Activated CD8-positive, alpha-beta memory T cell treated with anti-CD3 and anti-CD28 coated beads for 1 hour (primary cell): ENCODE measurements around the gene TPRN.

Experiments
- DNase-seq, 2 donors: peaks; one replicate each; pipeline ENCODE4 v3.0.0-alpha.2; 2020; ENCODE audit warnings: low read depth in 1 of 2; ENCODE audit errors: extremely low read depth in 1 of 2

Gene TPRN

DNA sequence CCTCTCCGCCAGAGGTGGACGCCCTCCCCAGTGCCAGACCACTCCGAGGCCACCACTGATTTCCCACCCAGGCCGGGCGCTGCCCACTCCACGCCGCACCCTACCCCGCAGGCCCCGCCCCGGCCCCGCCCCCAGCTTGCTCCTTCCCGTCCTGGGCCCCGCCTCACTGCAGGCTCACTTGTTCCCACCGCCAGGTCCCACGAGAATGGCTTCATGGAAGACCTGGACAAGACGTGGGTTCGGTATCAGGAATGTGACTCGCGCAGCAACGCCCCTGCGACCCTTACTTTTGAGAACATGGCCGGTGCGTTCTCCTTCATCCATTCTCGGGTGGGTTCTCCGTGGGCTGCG is 37.2 kb downstream of the TPRN start:
- no peak for DNase-seq

DNA sequence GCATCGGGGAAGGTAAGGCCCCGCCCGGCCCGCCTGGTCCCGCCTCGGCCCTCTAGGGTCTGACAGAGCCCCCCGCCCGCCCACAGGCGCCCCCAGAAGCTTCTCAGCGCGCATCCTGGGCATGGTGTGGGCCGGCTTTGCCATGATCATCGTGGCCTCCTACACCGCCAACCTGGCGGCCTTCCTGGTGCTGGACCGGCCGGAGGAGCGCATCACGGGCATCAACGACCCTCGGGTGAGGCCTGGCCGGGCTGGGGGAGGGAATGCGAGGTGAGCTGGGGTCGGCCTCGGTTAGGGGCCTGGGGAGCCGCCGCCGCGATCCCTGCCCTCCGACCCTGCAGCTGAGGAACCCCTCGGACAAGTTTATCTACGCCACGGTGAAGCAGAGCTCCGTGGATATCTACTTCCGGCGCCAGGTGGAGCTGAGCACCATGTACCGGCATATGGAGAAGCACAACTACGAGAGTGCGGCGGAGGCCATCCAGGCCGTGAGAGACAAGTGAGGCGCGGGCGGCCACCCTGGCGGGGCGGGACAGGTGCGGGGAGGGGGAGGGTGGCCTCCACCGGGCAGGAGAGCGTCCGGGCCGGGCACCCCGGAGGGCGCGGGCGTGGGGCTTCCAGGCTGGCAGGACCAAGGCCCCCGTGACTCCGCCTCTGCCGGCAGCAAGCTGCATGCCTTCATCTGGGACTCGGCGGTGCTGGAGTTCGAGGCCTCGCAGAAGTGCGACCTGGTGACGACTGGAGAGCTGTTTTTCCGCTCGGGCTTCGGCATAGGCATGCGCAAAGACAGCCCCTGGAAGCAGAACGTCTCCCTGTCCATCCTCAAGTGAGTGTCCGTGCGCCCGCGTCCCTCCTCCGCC is 37.8 kb downstream of the TPRN start:
- no peak for DNase-seq

DNA sequence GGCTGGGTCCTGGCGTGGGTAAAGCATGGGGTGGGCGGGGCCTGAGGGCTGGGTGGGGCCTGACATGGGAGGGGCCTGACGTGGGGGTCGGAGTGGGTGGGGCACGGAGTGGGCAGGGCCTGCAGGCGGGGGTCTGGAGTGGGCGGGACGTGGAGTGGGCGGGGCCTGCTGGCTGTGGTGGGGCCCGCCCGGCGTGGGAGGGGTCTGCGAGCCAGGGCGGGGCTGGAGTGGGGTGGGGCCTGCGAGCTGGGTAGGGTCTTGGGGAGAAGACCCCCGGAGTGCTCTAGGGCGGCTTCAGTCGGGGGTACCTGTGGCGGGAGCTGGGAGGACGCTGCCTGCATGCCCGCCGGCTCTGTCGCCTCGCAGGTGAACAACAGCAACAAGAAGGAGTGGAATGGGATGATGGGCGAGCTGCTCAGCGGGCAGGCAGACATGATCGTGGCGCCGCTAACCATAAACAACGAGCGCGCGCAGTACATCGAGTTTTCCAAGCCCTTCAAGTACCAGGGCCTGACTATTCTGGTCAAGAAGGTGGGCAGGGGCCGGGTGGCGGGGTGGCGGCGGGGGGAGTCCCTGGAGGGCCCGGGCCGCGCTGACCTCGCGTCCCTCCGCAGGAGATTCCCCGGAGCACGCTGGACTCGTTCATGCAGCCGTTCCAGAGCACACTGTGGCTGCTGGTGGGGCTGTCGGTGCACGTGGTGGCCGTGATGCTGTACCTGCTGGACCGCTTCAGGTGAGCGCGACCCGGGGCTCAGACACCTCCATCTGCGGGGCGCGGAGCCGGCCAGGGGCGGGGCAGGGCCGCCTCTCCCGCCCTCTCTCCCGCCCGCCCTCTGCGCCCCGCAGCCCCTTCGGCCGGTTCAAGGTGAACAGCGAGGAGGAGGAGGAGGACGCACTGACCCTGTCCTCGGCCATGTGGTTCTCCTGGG is 38.7 kb downstream of the TPRN start:
- DNase-seq = no peak

DNA sequence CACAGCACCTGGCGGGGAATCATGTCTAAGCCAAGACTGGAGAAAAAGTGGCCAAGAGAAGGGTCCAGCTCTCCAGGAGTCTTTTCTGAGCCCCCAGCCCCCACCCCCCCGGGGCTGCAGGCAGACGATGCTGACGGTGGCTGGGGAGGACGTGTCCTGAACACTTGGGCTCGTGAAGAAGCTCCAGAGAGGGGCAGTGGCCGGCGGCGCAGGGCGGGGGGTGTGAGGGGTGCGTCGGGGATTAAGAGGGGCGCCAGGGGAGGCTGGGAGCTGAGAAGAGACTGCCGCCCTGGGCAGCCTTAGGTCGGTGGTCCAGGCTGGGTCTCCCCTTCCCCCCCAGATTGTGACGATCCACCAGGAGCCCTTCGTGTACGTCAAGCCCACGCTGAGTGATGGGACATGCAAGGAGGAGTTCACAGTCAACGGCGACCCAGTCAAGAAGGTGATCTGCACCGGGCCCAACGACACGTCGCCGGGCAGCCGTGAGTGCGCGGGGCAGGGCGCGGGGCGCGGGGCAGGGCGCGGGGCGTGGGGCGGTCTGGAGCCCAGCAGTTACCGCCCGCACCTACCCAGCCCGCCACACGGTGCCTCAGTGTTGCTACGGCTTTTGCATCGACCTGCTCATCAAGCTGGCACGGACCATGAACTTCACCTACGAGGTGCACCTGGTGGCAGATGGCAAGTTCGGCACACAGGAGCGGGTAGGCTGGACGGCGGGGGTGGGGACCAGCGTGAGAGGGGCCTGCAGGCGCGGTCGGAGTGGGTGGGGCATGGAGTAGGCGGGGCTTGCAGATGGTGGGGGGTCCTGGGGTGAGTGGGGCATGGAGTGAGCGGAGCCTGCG is 39.6 kb downstream of the TPRN start:
- no peak for DNase-seq

DNA sequence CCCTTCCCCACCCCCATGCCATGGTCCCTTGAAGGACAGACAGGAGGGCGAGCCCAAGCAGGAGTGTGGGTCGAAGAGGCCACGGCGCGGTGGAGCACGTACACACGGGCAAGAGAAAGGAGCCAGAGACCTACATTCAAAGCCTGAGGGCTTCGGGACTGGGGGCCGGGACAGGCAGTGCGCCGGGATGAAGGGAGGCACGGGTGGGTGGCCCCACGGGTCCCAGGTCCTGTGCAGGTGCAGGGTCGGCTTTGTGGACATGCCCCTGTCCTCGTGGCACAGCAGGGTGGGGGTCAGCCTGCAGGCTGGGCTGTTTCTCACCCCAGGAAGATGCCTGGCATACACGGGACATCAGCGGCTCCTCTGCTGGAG is 40.5 kb downstream of the TPRN start:
- no peak for DNase-seq

DNA sequence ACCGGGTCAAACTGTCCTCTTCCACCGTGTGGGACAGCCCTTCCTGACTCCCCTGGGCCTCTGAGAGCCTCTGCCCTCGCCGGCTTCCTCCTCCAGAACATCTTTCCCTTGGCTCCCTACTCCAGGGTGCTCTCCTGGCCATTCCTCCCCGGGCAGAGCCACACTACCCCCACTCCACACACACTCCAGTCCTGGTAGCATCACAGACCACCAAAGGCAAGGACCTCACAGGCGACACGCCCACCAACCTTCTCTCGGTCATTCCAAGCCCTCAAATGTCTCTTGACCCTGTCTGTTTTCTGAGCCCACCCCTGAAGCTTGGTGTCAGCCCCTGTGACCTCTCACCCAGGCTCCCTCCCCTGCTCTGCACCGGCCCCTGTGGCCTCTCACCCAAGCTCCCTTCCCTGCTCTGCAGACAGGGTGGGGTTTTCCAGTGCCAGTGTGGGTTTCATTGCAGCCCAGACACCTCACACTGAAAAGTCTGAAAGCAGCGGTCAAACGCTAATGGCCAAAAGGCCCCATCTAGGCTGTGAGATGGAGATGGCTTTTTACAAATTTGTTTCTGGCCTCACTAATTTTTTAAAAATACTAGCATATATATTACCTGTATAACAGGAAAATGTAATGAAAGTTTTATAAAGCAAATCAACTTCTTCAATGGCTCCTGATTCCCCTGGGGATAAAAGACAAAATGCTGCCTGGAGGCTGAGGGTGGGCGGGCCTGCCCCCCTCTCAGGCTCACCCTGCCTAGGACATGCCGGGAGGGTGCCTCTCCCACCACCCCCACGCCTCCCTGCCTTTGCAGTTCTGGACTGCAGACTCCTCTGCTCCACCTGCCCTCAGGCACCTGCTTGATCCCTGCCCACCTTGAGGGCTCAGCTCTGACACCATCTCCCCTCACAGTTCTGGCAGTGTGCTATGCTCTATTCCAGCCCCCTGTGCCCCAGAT is 41.2 kb downstream of the TPRN start:
- DNase-seq = no peak

DNA sequence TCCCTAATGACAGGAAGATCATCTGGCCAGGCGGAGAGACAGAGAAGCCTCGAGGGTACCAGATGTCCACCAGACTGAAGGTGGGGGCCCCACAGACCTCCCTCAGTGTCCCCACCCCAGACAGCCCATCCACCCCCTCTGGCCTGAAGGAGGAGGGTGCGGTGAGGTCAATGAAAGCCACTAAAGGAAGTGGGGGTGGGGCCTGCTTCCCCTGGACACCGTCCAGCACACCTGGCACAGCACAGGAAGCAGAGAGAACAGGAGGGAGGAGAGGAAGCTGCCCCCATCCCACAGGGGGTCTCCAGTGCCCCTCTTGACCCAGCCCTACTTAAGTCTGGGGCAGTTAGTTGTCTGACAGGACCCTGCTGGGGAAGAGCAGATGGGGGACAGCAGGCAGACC is 41.9 kb downstream of the TPRN start:
- DNase-seq = no peak

DNA sequence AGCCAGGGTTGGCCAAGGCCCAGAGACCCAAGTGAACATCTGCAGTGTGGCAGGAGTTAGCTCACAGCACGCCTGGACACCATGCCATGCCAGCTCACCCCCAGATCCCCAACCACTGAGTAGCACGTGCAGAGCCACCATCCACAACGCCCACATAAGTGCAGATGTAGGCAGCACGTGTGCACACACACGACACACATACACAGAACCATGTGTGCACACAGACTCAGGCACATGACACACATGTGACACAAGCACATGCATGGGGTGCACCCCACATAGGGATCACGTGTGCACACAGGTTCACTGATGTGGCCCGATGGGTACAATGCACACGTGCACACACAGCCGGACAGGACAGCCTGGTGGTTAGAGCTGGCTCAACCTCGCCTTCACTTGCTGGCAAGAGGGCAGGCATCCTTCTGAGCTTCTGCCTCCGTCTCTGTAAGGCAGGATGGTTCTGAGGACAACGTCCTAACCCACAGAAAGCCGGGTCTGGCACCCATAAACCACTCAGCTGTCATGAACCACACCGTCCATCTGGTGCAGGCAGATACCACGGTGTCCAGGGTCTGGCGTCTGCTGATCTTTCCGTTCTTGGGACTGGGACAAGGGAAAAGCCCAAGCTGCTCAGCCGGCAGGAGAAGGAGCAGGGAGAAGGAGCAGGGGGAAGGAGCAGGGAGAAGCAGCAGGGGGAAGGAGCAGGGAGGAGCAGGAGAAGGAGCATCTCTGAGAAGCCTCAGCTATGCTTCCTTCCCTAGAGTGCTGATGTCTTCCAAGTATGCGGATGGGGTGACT is 42.7 kb downstream of the TPRN start:
- DNase-seq = no peak

DNA sequence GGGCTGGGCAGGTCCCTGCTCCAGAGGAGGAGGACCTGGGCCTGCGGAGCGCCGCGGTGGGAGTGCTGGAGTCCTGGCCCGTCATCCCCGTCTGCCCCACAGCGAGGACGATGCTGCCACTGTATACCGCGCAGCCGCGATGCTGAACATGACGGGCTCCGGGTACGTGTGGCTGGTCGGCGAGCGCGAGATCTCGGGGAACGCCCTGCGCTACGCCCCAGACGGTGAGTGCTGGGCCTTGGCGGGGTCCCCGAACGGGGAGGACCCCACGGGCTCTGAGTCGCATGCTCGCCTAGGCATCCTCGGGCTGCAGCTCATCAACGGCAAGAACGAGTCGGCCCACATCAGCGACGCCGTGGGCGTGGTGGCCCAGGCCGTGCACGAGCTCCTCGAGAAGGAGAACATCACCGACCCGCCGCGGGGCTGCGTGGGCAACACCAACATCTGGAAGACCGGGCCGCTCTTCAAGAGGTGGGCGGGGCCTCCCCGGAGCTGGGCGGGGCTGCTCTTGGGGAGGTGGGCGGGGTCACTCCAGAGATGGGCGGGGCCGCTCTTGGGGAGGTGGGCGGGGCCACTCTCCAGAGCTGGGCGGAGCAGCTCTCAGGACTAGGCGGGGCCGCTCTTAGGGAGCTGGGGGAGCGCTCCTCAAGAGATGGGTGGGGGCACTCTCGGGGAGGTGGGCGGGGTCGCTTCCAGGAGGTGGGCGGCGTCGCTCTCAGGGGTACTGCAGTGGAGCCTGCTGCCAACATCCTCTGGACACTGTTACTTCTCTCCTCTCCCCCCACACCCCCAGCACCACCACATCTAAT is 43.8 kb downstream of the TPRN start:
- DNase-seq = peak in 1 of 2 donors; percentile 51

DNA sequence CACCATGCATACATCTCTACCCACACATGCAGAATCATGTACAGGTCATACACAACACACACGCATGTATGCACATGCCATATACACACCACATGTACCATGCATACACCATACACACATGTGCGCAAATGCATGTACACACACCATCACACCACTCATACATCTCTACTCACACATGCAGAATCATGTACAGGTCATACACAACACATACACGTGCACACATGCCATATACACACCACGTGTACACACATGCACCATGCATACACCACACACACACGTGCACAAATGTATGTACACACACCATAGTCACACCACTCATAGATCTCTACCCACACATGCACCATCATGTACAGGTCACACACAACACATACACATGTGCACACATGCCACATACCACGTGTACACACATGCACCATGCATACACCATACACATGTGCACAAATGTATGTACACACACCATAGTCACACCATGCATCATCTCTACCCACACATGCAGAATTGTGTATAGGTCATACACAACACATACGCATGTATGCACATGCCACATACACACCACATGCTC is 47.6 kb downstream of the TPRN start:
- no peak for DNase-seq

DNA sequence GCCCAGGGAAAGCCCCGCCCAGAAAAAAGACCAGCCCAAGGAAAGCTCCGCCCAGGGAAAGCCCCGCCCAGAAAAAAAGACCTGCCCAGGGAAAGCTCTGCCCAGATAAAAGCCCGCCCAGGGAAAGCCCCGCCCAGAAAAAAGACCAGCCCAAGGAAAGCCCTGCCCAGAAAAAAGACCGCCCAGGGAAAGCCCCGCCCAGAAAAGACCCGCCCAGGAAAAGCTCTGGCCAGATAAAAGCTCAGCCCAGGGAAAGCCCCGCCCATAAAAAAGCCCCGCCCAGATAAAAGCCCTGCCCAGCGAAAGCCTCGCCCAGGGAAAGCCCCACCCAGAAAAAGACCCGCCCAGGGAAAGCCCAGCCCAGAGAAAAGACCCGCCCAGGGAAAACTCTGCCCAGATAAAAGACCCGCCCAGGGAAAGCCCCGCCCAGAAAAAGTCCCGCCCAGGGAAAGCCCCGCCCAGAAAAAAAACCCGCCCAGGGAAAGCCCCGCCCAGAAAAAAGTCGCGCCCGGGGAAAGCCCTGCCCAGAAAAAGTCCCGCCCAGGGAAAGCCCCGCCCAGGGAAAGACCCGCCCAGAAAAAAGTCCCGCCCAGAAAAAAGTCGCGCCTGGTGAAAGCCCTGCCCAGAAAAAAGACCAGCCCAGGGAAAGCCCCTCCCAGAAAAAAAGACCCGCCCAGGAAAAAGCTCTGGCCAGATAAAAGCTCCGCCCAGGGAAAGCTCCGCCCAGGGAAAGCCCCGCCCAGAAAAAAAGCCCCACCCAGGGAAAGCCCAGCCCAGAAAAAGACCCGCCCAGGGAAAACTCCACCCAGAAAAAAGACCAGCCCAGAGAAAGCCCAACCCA is 49.7 kb downstream of the TPRN start:
- DNase-seq = no peak

DNA sequence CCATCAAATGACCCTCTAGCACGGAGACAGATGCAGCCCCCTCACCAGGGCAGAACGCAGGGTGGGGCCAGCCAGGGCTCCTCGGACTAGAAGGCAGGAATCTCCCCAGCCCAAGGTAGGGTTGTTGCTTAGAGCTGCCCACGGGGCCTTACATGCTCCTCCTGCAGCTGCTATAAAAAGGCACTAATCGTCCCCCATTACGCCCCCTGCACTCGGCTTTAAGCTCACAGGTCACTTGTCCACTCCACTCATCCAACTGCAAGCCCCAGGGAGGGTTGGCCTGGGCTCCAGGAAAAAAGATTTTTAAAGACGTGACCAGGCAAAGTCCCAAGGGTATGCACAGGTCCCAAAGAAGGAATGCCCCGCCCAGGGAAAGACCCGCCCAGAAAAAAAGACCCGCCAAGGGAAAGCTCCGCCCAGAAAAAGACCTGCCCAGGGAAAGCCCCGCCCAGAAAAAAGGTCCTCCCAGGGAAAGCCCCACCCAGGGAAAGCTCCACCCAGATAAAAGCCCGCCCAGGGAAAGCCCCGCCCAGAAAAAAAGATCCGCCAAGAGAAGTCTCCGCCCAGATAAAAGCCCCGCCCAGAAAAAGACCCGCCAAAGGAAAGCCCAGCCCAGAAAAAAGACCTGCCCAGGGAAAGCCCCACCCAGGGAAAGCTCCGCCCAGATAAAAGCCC is 50.5 kb downstream of the TPRN start:
- no peak for DNase-seq

DNA sequence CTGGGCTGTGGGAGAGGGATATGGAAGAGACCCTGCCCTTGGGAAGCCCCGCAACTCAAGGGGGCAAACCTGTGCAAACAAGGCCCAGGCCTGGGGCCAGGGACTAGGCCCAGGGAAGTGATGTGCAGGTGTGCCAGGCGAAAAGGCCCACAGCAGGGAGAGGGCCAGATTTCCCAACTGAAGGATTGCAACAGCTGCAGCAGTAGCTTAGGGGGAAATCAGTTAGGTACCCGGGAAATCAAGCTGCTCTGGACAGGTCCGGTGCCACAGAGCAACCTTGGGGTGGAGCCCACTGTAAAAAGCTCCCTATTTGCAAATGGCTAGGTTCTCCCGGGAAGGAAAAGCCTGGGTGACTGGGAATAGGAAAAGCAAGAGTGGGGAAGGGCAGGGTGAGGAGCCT is 51.2 kb downstream of the TPRN start:
- no peak for DNase-seq

DNA sequence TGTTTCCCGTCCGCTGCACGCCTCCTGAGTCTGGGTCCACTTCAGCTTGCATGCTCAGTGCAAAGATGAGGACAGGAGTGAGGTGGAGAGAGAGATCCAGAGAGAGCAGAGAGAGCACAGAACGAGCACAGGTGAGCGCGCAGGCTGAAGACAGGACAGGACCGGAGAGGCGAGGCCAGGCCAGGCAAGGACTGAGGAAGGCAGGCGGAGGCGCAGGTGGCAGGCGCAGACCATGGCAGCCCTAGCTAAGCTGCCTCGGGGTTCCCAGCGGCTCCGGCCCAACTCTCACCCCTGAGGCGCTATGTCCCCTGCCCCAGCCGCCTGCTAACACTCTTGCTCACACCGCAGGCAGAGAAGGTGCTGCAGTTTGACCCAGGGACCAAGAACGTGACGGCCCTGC is 51.9 kb downstream of the TPRN start:
- DNase-seq = no peak

DNA sequence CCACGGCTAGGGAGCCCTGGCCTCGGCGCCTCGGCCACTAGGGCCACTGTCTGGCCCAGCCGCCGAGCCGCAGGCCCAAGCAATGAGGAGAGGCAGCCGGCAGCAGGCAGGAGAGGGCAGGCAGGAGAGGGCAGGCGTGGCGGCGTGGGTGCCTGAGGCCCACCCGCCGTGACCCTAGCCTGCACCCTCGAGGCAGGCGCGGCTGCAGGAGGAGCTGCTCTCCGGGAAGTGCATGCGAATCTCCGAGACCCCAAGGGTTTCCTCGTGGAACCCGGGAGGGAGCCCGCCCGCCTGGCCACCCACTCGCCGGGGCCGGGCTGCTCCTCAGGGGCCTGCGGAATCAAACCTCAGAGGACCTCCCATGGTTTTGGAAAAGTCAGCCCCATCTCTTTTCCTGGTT is 52.3 kb downstream of the TPRN start:
- no peak for DNase-seq

DNA sequence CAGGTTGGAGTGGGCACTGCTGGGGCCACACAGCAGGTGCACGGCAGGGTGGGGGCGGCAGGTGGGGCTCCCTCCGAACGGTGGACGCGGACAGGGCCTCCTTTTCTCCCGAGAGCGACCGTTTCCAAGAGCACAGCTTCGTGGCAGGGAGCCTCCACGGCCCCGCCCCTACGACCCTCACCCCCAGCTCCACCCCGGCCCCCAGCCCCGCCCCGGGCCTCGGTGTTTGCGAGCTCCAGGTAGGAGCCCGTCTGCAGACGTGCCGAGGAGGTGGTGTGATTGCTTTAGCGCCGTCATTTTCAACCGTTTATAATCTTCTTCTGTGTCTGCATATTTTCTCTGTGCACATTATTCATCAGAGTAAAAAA is 52.8 kb downstream of the TPRN start:
- no peak for DNase-seq
